Neural crest cell (in vitro differentiated cells): ENCODE data around the gene ADI1. TPM values are rescaled to one million over a fixed set of nuclear protein-coding genes. Genes with fewer than 3 reads are reported as not detected.

Source experiments
- DNase-seq: peaks from one replicate; pipeline ENCODE4 v3.0.0; 2021; ENCODE audit warnings: low read depth, mixed read lengths, low spot score
- H3K27ac Mint-ChIP-seq: one replicate; pipeline ENCODE4 v1.8.0; 2021; ENCODE audit warnings: mild to moderate bottlenecking, mixed read lengths; ENCODE audit not compliant: unreplicated experiment
- H3K27me3 Mint-ChIP-seq: 2 replicates; pipeline ENCODE4 v1.8.0; 2021; ENCODE audit warnings: low read depth, mild to moderate bottlenecking, mixed read lengths
- H3K36me3 Mint-ChIP-seq: 2 replicates; pipeline ENCODE4 v1.8.0; 2021; ENCODE audit warnings: low read depth, mild to moderate bottlenecking, mixed read lengths
- H3K4me1 Mint-ChIP-seq: 2 replicates; pipeline ENCODE4 v1.8.0; 2021; ENCODE audit warnings: mixed read lengths
- H3K4me3 Mint-ChIP-seq: one replicate; pipeline ENCODE4 v1.8.0; 2021; ENCODE audit warnings: mild to moderate bottlenecking, mixed read lengths
- H3K9me3 Mint-ChIP-seq: 2 replicates; pipeline ENCODE4 v1.8.0; 2021; ENCODE audit warnings: mixed read lengths
- CTCF ChIP-seq: fragments of 200-600 bp; sonication (generic); conservative IDR thresholded peaks from 2 replicates; pipeline ENCODE4 v1.5.0; 2021; ENCODE audit warnings: antibody characterized with exemption, mild to moderate bottlenecking
- total RNA-seq: library from RNA; stranded (reverse); gene quantifications from 2 replicates; pipeline ENCODE4 v1.2.1, GENCODE V29; 2021

Gene ADI1
- total RNA-seq, 1 donor from 2014 or later: 32.8 TPM

- H3K27ac Mint-ChIP-seq: no peak overlapping the region
- DNase-seq: no peak
- no peaks in the 10 kb centered on the region for H3K36me3 Mint-ChIP-seq
- no peaks in the 10 kb centered on the region for H3K9me3 Mint-ChIP-seq
- H3K4me1 Mint-ChIP-seq: peaks cover 4% of the 10 kb centered on the region
- H3K27me3 Mint-ChIP-seq: no peaks in the 10 kb centered on the region
- no peak overlapping the region for H3K4me3 Mint-ChIP-seq
- TF ChIP-seq CTCF: no peak
These were observed 54.0 kb downstream of the ADI1 start for GRCh38 chr2:3465328-3465727.

- Mint-ChIP-seq H3K27me3 (no peaks in the 10 kb centered on the region), H3K27ac (no peak overlapping the region), H3K36me3 (no peaks in the 10 kb centered on the region), H3K4me1 (peaks cover 4% of the 10 kb centered on the region), H3K9me3 (no peaks in the 10 kb centered on the region), H3K4me3 (no peak overlapping the region)
- DNase-seq: no peak
- TF ChIP-seq CTCF: no peak
These were observed 54.8 kb downstream of the ADI1 start for GRCh38 chr2:3464401-3465005.

- TF ChIP-seq CTCF: no peak
- Mint-ChIP-seq H3K27me3 (no peaks in the 10 kb centered on the region), H3K4me3 (no peak overlapping the region), H3K36me3 (no peaks in the 10 kb centered on the region), H3K9me3 (no peaks in the 10 kb centered on the region), H3K4me1 (peaks cover 4% of the 10 kb centered on the region), H3K27ac (peak overlapping the region; percentile 73)
- DNase-seq: no peak
These were observed 55.4 kb downstream of the ADI1 start for GRCh38 chr2:3463944-3464343.

GRCh38 chr2:3463186-3463835 is 56.0 kb downstream of the ADI1 start:
- Mint-ChIP-seq H3K27ac (no peak overlapping the region), H3K27me3 (no peaks in the 10 kb centered on the region), H3K4me1 (peaks cover 4% of the 10 kb centered on the region), H3K36me3 (peaks cover 2% of the 10 kb centered on the region), H3K9me3 (no peaks in the 10 kb centered on the region), H3K4me3 (no peak overlapping the region)
- no peak for DNase-seq
- no peak for TF ChIP-seq CTCF

GRCh38 chr2:3462493-3463104 is 56.7 kb downstream of the ADI1 start:
- no peaks in the 10 kb centered on the region for H3K27me3 Mint-ChIP-seq
- peaks cover 4% of the 10 kb centered on the region for H3K4me1 Mint-ChIP-seq
- TF ChIP-seq CTCF: peak; percentile 46
- H3K36me3 Mint-ChIP-seq: peaks cover 3% of the 10 kb centered on the region
- DNase-seq: no peak
- no peak overlapping the region for H3K27ac Mint-ChIP-seq
- H3K4me3 Mint-ChIP-seq: no peak overlapping the region
- no peaks in the 10 kb centered on the region for H3K9me3 Mint-ChIP-seq
